Left kidney (tissue), 8 donors: Measurements from ENCODE around the gene EXOC1L. TPM values are rescaled to one million over a fixed set of nuclear protein-coding genes. Genes with fewer than 3 reads are reported as not detected.

Experiments
- DNase-seq: peaks from one replicate; pipeline ENCODE4 v3.0.0-alpha.2; 2013
- long read RNA-seq, 8 donors: transcript quantifications; one replicate each; lab custom pipeline, GENCODE V29; 2026
- polyA plus RNA-seq: library from polyadenylated mRNA; unstranded; fragments of 120-200 nt; gene quantifications from one replicate; pipeline ENCODE4 v1.2.1, GENCODE V29; 2013; ENCODE audit not compliant: insufficient read length

EXOC1L gene
- polyA plus RNA-seq, result not detected
- long read RNA-seq, donor 1, result 0 reads
- long read RNA-seq, donor 2, result 0 reads
- long read RNA-seq, donor 3, result 0 reads
- long read RNA-seq, donor 4, result 0 reads
- long read RNA-seq, donor 5, result 0 reads
- long read RNA-seq, donor 6, result 0 reads
- long read RNA-seq, donor 7, result 0 reads
- long read RNA-seq, donor 8, result 0 reads

DNA sequence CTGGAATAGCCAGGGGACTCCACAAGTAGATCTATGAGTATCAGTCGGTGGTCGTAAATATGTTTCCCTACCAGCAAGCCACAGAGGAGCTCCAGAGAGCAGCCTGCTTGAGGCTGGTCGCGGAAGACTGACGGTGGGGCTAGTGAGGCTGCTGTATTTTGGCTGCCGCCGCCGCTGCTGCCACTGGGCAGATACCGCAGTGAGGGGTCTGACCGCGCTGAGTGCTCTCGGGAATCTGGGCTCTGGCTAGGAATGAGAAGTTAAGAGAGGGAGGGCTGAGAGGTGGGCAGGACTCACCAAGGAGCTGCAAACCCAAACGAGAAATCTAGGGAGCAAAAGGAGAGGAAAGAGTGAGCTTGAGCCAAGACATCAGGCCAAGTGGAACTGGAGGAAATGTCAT, at the start of gene EXOC1L:
EXOC1L (plus strand) TSS at position 157 of the 400 bp plus-strand sequence; CDS start at position 394, 237 bp downstream.
- peak; percentile 22 for DNase-seq

GRCh38 chr4:55770662-55771061, 48.9 kb upstream of the EXOC1L start:
- no peak for DNase-seq

- DNase-seq, result no peak
These were observed 38.2 kb upstream of the EXOC1L start for GRCh38 chr4:55781341-55781740.

DNA sequence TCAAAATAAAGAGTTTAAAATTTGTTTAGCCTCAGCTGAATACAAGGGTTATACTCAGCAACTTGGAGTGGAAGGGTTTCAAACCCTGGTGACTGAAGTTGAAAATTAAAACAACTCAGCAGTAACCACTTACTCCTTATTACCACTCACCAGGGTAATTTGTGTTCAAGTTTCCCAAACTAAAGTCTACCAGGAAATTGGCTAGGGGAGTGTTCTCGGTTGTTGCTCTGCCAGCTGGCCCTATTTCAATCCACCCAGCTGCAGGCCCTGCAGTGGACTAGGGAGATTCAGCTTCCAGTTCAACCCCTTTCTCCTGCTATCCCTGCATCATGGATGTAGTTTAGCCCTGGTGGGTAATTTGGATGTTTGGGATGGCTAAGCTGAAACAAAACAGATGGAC, 37.8 kb upstream of the EXOC1L start:
- no peak for DNase-seq

DNA sequence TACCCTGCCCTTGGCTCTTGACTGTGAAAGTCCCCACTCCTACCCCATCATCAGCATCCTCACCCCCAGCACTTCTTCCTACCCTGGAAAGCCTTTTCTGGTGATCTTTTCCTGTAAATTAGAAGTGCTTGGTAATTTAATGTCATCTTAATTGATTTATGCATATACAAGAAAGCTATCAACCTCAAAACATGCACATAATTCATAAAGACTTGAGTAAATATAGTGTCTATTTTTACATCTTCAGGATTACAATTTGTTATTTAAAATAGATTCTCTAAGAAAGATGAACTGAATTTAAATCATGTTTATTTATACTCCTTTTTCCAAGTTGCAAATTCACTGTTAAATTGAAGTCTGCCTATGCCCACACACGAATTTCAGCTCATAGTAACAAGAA, 36.0 kb upstream of the EXOC1L start:
- no peak for DNase-seq

- no peak for DNase-seq
These were observed 34.8 kb upstream of the EXOC1L start for GRCh38 chr4:55784747-55785146.

DNA sequence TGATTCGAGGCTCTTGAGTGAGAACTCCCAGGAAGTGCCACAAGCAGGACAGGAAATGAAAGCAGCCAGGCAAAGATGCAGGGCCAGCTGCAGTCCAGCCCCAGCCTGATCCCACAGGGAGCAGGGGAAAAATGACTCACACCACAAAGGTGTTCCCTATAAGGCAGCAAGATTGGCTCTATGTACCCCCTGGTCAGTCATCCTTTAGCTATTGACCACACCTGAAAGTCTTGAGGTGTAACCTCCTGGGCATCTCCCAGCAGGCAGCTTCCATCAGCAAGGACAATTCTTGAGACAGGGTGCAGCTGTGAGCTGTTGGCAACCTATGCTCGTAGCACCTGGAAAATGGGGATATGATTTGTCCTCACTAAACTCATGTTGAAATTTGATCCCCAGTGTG, 27.9 kb upstream of the EXOC1L start:
- DNase-seq, result no peak

GRCh38 chr4:55793479-55793878, 26.1 kb upstream of the EXOC1L start:
- DNase-seq, result no peak

- no peak for DNase-seq
These were observed 25.5 kb upstream of the EXOC1L start for GRCh38 chr4:55794053-55794452.

GRCh38 chr4:55795341-55795740, 24.2 kb upstream of the EXOC1L start:
- DNase-seq, result no peak

GRCh38 chr4:55801498-55801897, 18.1 kb upstream of the EXOC1L start:
- DNase-seq, result no peak

DNA sequence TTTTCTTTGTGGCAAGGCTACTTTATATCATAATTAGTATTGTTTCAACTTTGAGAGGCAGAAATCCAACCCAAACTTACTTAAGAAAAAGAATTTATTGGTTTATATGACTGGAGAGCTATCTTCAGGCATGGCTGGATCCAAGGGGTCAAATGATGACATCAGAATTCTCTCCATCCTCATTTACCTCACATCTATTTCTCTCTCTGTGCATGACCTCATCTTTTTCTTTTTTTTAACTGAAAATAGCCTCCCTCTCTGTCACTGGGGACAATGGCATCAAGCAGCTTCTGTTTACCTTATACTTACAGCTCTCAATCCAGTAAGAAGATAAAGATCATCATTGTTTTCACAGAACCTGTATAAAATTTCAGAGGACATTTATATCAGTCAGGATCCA, 12.0 kb upstream of the EXOC1L start:
- DNase-seq, result no peak

GRCh38 chr4:55808186-55808585, 11.4 kb upstream of the EXOC1L start:
- no peak for DNase-seq

- DNase-seq, result no peak
These were observed 11.0 kb upstream of the EXOC1L start for GRCh38 chr4:55808632-55809031.

GRCh38 chr4:55817691-55818090, 1.9 kb upstream of the EXOC1L start:
- DNase-seq, result no peak

- no peak for DNase-seq
These were observed 689 bp downstream of the EXOC1L start for GRCh38 chr4:55820279-55820678.

DNA sequence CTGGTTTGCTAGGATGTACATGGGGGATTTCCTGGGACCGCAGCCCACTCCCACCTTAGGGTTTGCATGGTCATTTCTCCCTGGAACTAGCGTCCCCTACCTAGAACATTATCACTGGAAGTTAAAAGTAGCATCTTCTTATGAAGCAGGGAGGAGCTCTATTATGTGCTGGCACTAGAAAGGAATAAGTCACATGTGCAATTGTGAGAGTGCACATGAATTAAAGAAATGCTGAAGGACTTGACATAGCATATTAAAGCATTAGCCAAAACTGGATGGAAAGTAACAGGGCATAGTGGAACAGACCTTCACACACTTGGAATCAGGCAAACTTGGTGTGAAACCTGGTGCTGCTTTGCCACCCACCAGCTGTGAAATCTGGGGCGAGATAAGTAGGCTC, 2.7 kb downstream of the EXOC1L start:
- DNase-seq, result no peak

DNA sequence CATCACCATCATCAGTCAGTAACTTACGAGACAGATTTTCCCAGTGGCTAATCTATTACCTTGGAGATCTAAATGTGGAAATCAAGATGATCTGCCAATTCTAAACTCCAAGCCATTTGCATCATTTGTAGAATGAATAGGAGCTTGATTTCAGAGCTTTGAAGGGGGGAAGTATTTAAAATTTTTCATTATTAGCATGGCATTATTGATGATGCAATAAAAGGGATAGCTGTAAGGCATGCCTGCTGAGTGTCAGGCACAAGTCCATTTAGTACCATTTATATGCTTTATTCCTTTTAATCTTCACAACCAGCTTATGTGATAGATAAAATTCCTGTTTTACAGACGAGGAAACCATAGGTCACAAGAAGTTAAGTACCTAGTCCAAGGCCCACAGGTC, 5.3 kb downstream of the EXOC1L start:
- no peak for DNase-seq

DNA sequence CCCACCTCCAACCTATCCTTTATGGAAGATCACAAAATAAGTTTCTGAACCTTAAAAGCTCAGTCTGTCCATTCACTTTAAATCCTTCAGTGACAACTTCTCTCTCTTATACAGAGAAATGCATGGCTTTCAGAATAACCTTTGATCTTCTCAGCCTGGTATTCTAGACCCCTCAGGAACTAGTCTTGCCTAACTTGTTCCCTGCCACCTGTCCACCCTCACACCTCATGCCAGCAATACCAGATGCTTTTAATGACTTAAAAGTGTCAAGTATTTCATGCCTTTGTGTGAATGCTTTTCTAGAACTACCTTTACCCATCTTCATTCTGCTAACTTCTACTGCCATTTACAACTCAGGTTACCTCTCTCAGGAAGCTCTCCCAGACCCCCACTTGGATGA, 7.4 kb downstream of the EXOC1L start:
- no peak for DNase-seq

- no peak for DNase-seq
These were observed 8.0 kb downstream of the EXOC1L start for GRCh38 chr4:55827582-55827981.

DNA sequence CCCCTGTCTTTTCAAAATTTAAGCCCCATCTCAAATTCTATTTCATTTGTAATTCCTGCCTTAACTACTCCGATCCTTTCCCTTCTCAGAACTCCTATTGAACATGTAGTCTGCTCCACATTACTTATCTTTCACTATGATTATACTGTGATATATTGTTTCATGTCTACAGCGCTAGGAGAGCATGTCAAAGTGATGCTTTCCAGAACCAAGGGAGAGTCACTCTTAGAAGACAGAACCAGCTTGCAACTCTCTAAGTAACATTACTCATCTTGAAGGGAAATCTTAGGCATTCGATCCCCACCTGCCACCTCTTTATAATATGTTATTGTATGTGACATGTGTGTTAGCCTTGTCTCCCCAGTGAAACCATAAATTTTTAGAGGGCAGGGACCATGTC, 10.5 kb downstream of the EXOC1L start:
- no peak for DNase-seq

GRCh38 chr4:55830716-55831115, 11.1 kb downstream of the EXOC1L start:
- DNase-seq, result no peak

DNA sequence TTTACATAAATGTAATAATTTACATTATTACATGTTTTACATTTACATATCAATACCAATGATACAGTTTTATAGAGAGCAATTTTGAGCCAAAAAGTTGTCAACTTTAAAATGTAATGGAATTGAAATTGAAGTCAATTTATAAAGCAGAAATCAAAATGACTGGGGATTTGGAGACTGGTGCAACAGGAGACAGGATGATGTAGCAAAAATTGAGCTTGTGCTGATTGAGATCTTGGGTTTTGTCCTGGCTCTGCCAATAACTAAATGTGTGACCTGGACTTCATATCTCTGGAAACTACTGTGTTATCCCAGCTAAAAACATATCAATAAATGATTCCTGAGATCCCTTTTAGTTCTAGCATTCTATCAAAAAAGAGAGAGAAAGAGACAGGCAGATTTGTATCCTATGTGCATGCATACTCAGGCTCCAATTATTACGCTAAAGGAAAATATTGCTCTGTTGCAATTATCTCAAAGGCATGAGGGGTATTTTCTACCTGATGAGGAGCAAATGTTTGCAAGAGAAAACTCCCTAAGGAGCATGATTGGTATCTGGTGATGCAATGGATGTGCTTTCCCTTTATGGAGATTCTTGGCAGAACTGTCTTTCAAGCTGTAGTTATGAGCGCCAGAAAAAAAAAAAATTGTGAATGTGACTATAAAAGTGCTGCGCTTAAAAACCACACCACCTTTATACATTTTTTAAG, 14.7 kb downstream of the EXOC1L start:
- DNase-seq, result no peak

DNA sequence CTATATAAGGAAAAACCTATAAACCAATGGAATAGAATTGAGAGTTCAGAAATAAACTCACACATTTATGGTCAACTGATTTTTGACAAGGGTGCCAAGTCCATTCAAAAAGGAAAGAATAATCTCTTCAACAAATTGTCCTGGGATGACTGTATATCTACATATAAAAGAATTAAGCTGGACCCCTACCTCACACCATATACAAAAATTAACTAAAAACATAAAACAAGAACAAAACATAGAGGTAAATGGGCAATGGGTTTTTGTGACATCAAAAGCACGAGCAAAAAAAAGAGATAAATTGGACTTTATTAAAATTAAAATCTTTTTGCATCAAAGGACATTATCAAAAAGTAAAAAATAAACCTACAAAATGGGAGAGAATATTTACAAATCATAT, 18.3 kb downstream of the EXOC1L start:
- no peak for DNase-seq
